SK-N-SH (cell line): ENCODE data around the gene RASA1. TPM values are rescaled to one million over a fixed set of nuclear protein-coding genes. Genes with fewer than 3 reads are reported as not detected.

Experiments
- CTCF ChIA-PET: fragments of 300-600, 350-600 bp; formaldehyde crosslinking; extraction: SDS; loops from one replicate; lab custom pipeline; 2021; lab: Yijun Ruan, JAX
- POLR2A ChIA-PET: fragments of 350-600 bp; sonication (Branson Sonifier 250); formaldehyde crosslinking; extraction: SDS; loops from one replicate; lab custom pipeline; 2020; ENCODE audit warnings: antibody characterized with exemption, inconsistent platforms; lab: Yijun Ruan, JAX
- DNase-seq: peaks from one replicate; pipeline ENCODE4 v3.0.0; 2012
- H2AFZ ChIP-seq: fragments of 200-600 bp; sonication (generic); 2 replicates; pipeline ENCODE4 v1.8.1; 2016; ENCODE audit warnings: antibody characterized with exemption, mild to moderate bottlenecking, low read depth
- H3F3A ChIP-seq: fragments of 200-600 bp; sonication (generic); replicated peaks from 2 replicates; pipeline ENCODE3; 2016; ENCODE audit warnings: antibody characterized with exemption, mild to moderate bottlenecking; ENCODE audit not compliant: insufficient read depth
- H3K27ac ChIP-seq, 2 experiments: fragments of 200-500 bp in 1 of 2; fragments of 200-600 bp in 1 of 2; sonication (Bioruptor generic) in 1 of 2; sonication (generic), shearing (Covaris generic) in 1 of 2; 2 replicates each; pipeline versions ENCODE4 v1.5.1 to v1.6.1; 2014 to 2016; ENCODE audit warnings: low read depth in 2 of 2, inconsistent platforms in 1 of 2, low read length in 1 of 2, mild to moderate bottlenecking in 1 of 2, mixed read lengths in 1 of 2
- H3K27me3 ChIP-seq: fragments of 200-600 bp; sonication (generic), shearing (Covaris generic); 2 replicates; pipeline ENCODE4 v1.6.1; 2016; ENCODE audit warnings: mixed run types; ENCODE audit not compliant: insufficient read depth
- H3K36me3 ChIP-seq, 2 experiments: fragments of 200-500 bp in 1 of 2; fragments of 200-600 bp in 1 of 2; sonication (Bioruptor generic) in 1 of 2; sonication (generic) in 1 of 2; replicated peaks in 1 of 2; 2 replicates each; pipeline versions ENCODE3 to v1.5.1; 2014 to 2016; ENCODE audit warnings: low read length in 1 of 2, mild to moderate bottlenecking in 1 of 2; ENCODE audit not compliant: insufficient read depth in 2 of 2, control insufficient read depth in 1 of 2
- H3K4me1 ChIP-seq, 2 experiments: fragments of 200-500 bp in 1 of 2; fragments of 200-600 bp in 1 of 2; sonication (Bioruptor generic) in 1 of 2; sonication (generic), shearing (Covaris generic) in 1 of 2; 2 replicates each; pipeline versions ENCODE4 v1.5.1 to v1.6.1; 2014 to 2016; ENCODE audit warnings: low read depth in 1 of 2, low read length in 1 of 2, mixed run types in 1 of 2; ENCODE audit not compliant: insufficient read depth in 2 of 2, control insufficient read depth in 1 of 2
- H3K4me2 ChIP-seq: fragments of 200-600 bp; sonication (generic), shearing (Covaris generic); 2 replicates; pipeline ENCODE4 v1.6.1; 2017; ENCODE audit warnings: mixed run types
- H3K4me3 ChIP-seq, 2 experiments: fragments of 200-500 bp in 1 of 2; fragments of 200-600 bp in 1 of 2; sonication (Bioruptor generic) in 1 of 2; sonication (generic), shearing (Covaris generic) in 1 of 2; 2 replicates each; pipeline versions ENCODE4 v1.5.1 to v1.8.1; 2014 to 2016; ENCODE audit warnings: low read depth in 2 of 2, inconsistent platforms in 1 of 2, low read length in 1 of 2, mild to moderate bottlenecking in 1 of 2, mixed read lengths in 1 of 2, moderate library complexity in 1 of 2
- H3K79me2 ChIP-seq: fragments of 200-600 bp; sonication (generic); 2 replicates; pipeline ENCODE4 v1.8.1; 2017; ENCODE audit warnings: mild to moderate bottlenecking; ENCODE audit not compliant: insufficient read depth
- H3K9ac ChIP-seq: fragments of 200-600 bp; sonication (generic); 2 replicates; pipeline ENCODE4 v1.6.1; 2017; ENCODE audit warnings: mixed run types
- H3K9me2 ChIP-seq: fragments of 200-600 bp; sonication (generic); 2 replicates; pipeline ENCODE4 v1.6.1; 2017; ENCODE audit warnings: mixed run types
- H3K9me3 ChIP-seq: fragments of 200-600 bp; sonication (generic); 2 replicates; pipeline ENCODE4 v1.6.1; 2017; ENCODE audit warnings: mixed run types, mild to moderate bottlenecking, moderate library complexity
- H4K20me1 ChIP-seq: fragments of 200-600 bp; sonication (generic); 2 replicates; pipeline ENCODE4 v1.6.1; 2017; ENCODE audit warnings: mild to moderate bottlenecking, mixed run types; ENCODE audit not compliant: insufficient read depth
- CHD2 ChIP-seq: fragments of 150-350 bp; IDR thresholded peaks from 2 replicates; pipeline ENCODE4 v1.6.1; 2018; ENCODE audit warnings: low read length; ENCODE audit not compliant: partially characterized antibody
- ELF1 ChIP-seq: IDR thresholded peaks from 2 replicates; pipeline ENCODE4 v1.4.0; 2012
- EP300 ChIP-seq, 2 experiments: IDR thresholded peaks; 2 replicates each; pipeline versions ENCODE4 v1.4.0 to v1.6.1; 2012; ENCODE audit warnings: borderline replicate concordance in 1 of 2, low read depth in 1 of 2, low read length in 1 of 2
- EZH2phosphoT487 ChIP-seq: fragments of 200-600 bp; sonication (generic); IDR thresholded peaks from 2 replicates; pipeline ENCODE4 v1.6.1; 2017; ENCODE audit warnings: low read depth, mixed run types, mild to moderate bottlenecking, antibody characterized with exemption, moderate library complexity, borderline replicate concordance
- FOSL2 ChIP-seq: IDR thresholded peaks from 2 replicates; pipeline ENCODE4 v1.4.0; 2012; ENCODE audit warnings: low read depth, mild to moderate bottlenecking, moderate library complexity, borderline replicate concordance
- FOXJ3 ChIP-seq: sonication (generic); formaldehyde crosslinking; IDR thresholded peaks from 2 replicates; pipeline ENCODE4 v1.5.1; 2020; ENCODE audit warnings: mild to moderate bottlenecking, missing genetic modification reagents
- FOXM1 ChIP-seq: IDR thresholded peaks from 2 replicates; pipeline ENCODE4 v1.4.0; 2012; ENCODE audit warnings: low read depth, mild to moderate bottlenecking
- GABPA ChIP-seq: IDR thresholded peaks from 2 replicates; pipeline ENCODE4 v1.4.0; 2012; ENCODE audit warnings: low read depth, mild to moderate bottlenecking
- GATA2 ChIP-seq: sonication (generic); formaldehyde crosslinking; IDR thresholded peaks from 2 replicates; pipeline ENCODE4 v1.5.0; 2020; ENCODE audit warnings: mild to moderate bottlenecking, missing genetic modification reagents
- IRF3 ChIP-seq: fragments of 150-350 bp; IDR thresholded peaks from 2 replicates; pipeline ENCODE4 v1.6.1; 2016; ENCODE audit warnings: mild to moderate bottlenecking, low read depth, low read length
- NFIC ChIP-seq: IDR thresholded peaks from 2 replicates; pipeline ENCODE4 v1.4.0; 2012; ENCODE audit warnings: borderline replicate concordance
- NRF1 ChIP-seq: IDR thresholded peaks from 2 replicates; pipeline ENCODE4 v1.6.1; 2012; ENCODE audit warnings: low read depth, mild to moderate bottlenecking, low read length
- RCOR1 ChIP-seq: fragments of 150-350 bp; IDR thresholded peaks from 2 replicates; pipeline ENCODE4 v1.6.1; 2017; ENCODE audit warnings: antibody characterized with exemption, low read length
- REST ChIP-seq: IDR thresholded peaks from 2 replicates; pipeline ENCODE4 v1.6.1; 2012; ENCODE audit warnings: mild to moderate bottlenecking, low read depth, low read length, moderate library complexity
- RFX5 ChIP-seq: IDR thresholded peaks from 2 replicates; pipeline ENCODE4 v1.6.1; 2012; ENCODE audit warnings: mild to moderate bottlenecking, improper control_type of control experiment, low read length
- RXRA ChIP-seq: IDR thresholded peaks from 2 replicates; pipeline ENCODE4 v1.4.0; 2012; ENCODE audit warnings: low read depth, mild to moderate bottlenecking, borderline replicate concordance
- SMC3 ChIP-seq: IDR thresholded peaks from 2 replicates; pipeline ENCODE4 v1.6.1; 2012; ENCODE audit warnings: low read depth, low read length, improper control_type of control experiment
- TEAD4 ChIP-seq: IDR thresholded peaks from 2 replicates; pipeline ENCODE4 v1.4.0; 2012; ENCODE audit warnings: mild to moderate bottlenecking, borderline replicate concordance; ENCODE audit not compliant: insufficient read depth
- USF1 ChIP-seq: IDR thresholded peaks from 2 replicates; pipeline ENCODE4 v1.4.0; 2012; ENCODE audit warnings: low read depth, borderline replicate concordance
- USF2 ChIP-seq: fragments of 150-350 bp; IDR thresholded peaks from 2 replicates; pipeline ENCODE4 v1.6.1; 2017; ENCODE audit warnings: antibody characterized with exemption, low read length, low read depth, borderline replicate concordance
- YY1 ChIP-seq: IDR thresholded peaks from 2 replicates; pipeline ENCODE4 v1.4.0; 2012; ENCODE audit warnings: low read depth, mild to moderate bottlenecking
- ZBTB33 ChIP-seq: IDR thresholded peaks from 2 replicates; pipeline ENCODE4 v1.4.0; 2012; ENCODE audit warnings: low read depth, borderline replicate concordance
- WGBS: methylation state at CpG from one replicate; pipeline ENCODE4 v1.1.6; 2017; ENCODE audit warnings: low lambda C conversion rate; 5-methylcytosine and 5-hydroxymethylcytosine counted together
- polyA plus RNA-seq, 3 experiments: library from polyadenylated mRNA; depleted of rRNA; stranded (reverse); fragments of >200 nt; gene quantifications; 2 replicates each; pipeline ENCODE4 v1.2.3, GENCODE V29; 2012

RASA1 gene
- polyA plus RNA-seq, 1 of the 3 experiments (the other 2 are of a cell fraction), result 49.1 TPM

- Histone ChIP-seq H3F3A (peaks cover 5% of the 10 kb centered on the region), H3K36me3 (no peaks in the 10 kb centered on the region), H3K9me2 (no peaks in the 10 kb centered on the region), H3K79me2 (no peaks in the 10 kb centered on the region), H2AFZ (peak overlapping the region; percentile 47), H3K9ac (no peak overlapping the region), H3K27ac (no peak overlapping the region), H3K4me3 (no peak overlapping the region), H3K9me3 (no peaks in the 10 kb centered on the region), H3K27me3 (no peaks in the 10 kb centered on the region), H3K4me1 (no peaks in the 10 kb centered on the region), H4K20me1 (no peaks in the 10 kb centered on the region), H3K4me2 (no peak overlapping the region)
- TF ChIP-seq NRF1 (no peak), FOXM1 (no peak), TEAD4 (no peak), ELF1 (no peak), GABPA (no peak), EP300 (IDR thresholded peaks at IDR 0.05; ENCODE audit: borderline replicate concordance in 1 of 2, low read depth in 1 of 2, low read length in 1 of 2) (no peak), YY1 (no peak), NFIC (no peak), CHD2 (no peak), EZH2phosphoT487 (no peak)
- 66% methylated on average over 2 of the region's 2 CpGs for WGBS
- ChIA-PET CTCF (no interaction called here), POLR2A (no interaction called here)
- no peak for DNase-seq
Observed at GRCh38 chr5:87254035-87254434, 13.6 kb upstream of the RASA1 start.

GRCh38 chr5:87258507-87258906 is 9.2 kb upstream of the RASA1 start:
- Histone ChIP-seq H3K9ac (no peak overlapping the region), H3K79me2 (no peaks in the 10 kb centered on the region), H3K36me3 (no peaks in the 10 kb centered on the region), H3K4me3 (no peak overlapping the region), H3K9me3 (no peaks in the 10 kb centered on the region), H4K20me1 (no peaks in the 10 kb centered on the region), H3K27me3 (no peaks in the 10 kb centered on the region), H3K9me2 (no peaks in the 10 kb centered on the region), H3K27ac (no peak overlapping the region), H3K4me1 (no peaks in the 10 kb centered on the region), H3K4me2 (no peak overlapping the region), H2AFZ (no peak overlapping the region), H3F3A (no peaks in the 10 kb centered on the region)
- POLR2A ChIA-PET, result no interaction called here
- WGBS, result 68% methylated on average over 1 of the region's 1 CpG
- TF ChIP-seq FOXJ3 (no peak), GATA2 (CRISPR knock-in tag) (no peak), SMC3 (no peak), FOSL2 (no peak), ZBTB33 (no peak), RXRA (no peak), RCOR1 (no peak), USF2 (no peak), RFX5 (no peak), FOXM1 (no peak), IRF3 (no peak), USF1 (no peak), REST (no peak), YY1 (no peak)
- DNase-seq, result no peak
- CTCF ChIA-PET, result no interaction called here
